Non-pigmented ciliary epithelial cell (primary cell): ENCODE data around the gene TAAR8.
"Not testable (repeated sequence)": the region's sequence is repeated elsewhere in the genome, so short reads cannot be mapped to it uniquely, and the experiment has no call there.

Source experiments
- DNase-seq: peaks from one replicate; pipeline ENCODE4 v3.0.0-alpha.2; 2010; ENCODE audit warnings: low read depth

Gene TAAR8

GRCh38 chr6:132552372-132552771 lies at the start of gene TAAR8:
TSS of gene TAAR8 (plus strand) at chr6:132552672. CDS start at chr6:132552693, 21 bp downstream.
- no peak for DNase-seq

GRCh38 chr6:132504757-132505156 lies 47.7 kb upstream of the TAAR8 start:
- no peak for DNase-seq

- no peak for DNase-seq
These were observed 47.3 kb upstream of the TAAR8 start for GRCh38 chr6:132505158-132505557.

- DNase-seq = no peak
These were observed 46.0 kb upstream of the TAAR8 start for GRCh38 chr6:132506461-132506860.

GRCh38 chr6:132506869-132507808 lies 45.3 kb upstream of the TAAR8 start:
- no peak for DNase-seq

- DNase-seq = no peak
These were observed 41.2 kb upstream of the TAAR8 start for GRCh38 chr6:132511210-132511830.

- no peak for DNase-seq
These were observed 40.6 kb upstream of the TAAR8 start for GRCh38 chr6:132511831-132512220.

- no peak for DNase-seq
These were observed 40.2 kb upstream of the TAAR8 start for GRCh38 chr6:132512342-132512637.

GRCh38 chr6:132512638-132513632 lies 39.5 kb upstream of the TAAR8 start, which contains the start of gene STX7:
TSS of gene STX7 (minus strand) at chr6:132513116. CDS start at chr6:132503530, 9,586 bp downstream.
- DNase-seq = peak; percentile 52

- DNase-seq = no peak
These were observed 38.5 kb upstream of the TAAR8 start for GRCh38 chr6:132513831-132514545.

GRCh38 chr6:132515386-132515785 lies 37.1 kb upstream of the TAAR8 start:
- no peak for DNase-seq

- DNase-seq = no peak
These were observed 31.5 kb upstream of the TAAR8 start for GRCh38 chr6:132520953-132521352.

- no peak for DNase-seq
These were observed 27.8 kb upstream of the TAAR8 start for GRCh38 chr6:132524646-132525045.

- DNase-seq = no peak
These were observed 26.6 kb upstream of the TAAR8 start for GRCh38 chr6:132525866-132526265.

- DNase-seq = no peak
These were observed 26.0 kb upstream of the TAAR8 start for GRCh38 chr6:132526461-132526860.

- DNase-seq = no peak
These were observed 24.7 kb upstream of the TAAR8 start for GRCh38 chr6:132527791-132528190.

GRCh38 chr6:132530293-132530974 lies 22.0 kb upstream of the TAAR8 start:
- DNase-seq = peak; percentile 26

- not testable (repeated sequence) for DNase-seq
These were observed 17.9 kb upstream of the TAAR8 start for GRCh38 chr6:132534546-132534945.

GRCh38 chr6:132537145-132537544 lies 15.3 kb upstream of the TAAR8 start:
- no peak for DNase-seq

- DNase-seq = no peak
These were observed 14.5 kb upstream of the TAAR8 start, which contains the start of gene TAAR9 for GRCh38 chr6:132537977-132538376. TSS of gene TAAR9 (plus strand) at chr6:132538277. CDS start at chr6:132538290, 13 bp downstream.

- no peak for DNase-seq
These were observed 7.6 kb upstream of the TAAR8 start for GRCh38 chr6:132544826-132545225.
